Measurements from ENCODE around the gene BTNL9.

BTNL9 gene

GRCh38 chr5:181069767-181070491 lies 29.9 kb downstream of the BTNL9 start:
- no peak overlapping the region for H3K4me3 ChIP-seq (ENCODE audit: low read depth, low read length)
- no peak for DNase-seq (ENCODE audit: low read depth)
- TF ChIP-seq POLR2A (IDR thresholded peaks at IDR 0.05; ENCODE audit: extremely low read depth, insufficient read length): no peak
- TF ChIP-seq MYC (IDR thresholded peaks at IDR 0.05; ENCODE audit: low read depth, low read length): no peak
- no peak for TF ChIP-seq CTCF (IDR thresholded peaks at IDR 0.05; ENCODE audit: low read depth, low read length)
- no peak for TF ChIP-seq MAX (IDR thresholded peaks at IDR 0.05; ENCODE audit: low read depth, low read length)

- DNase-seq (ENCODE audit: low read depth): no peak
- TF ChIP-seq POLR2A (IDR thresholded peaks at IDR 0.05; ENCODE audit: extremely low read depth, insufficient read length) (no peak), MAX (IDR thresholded peaks at IDR 0.05; ENCODE audit: low read depth, low read length) (no peak), CTCF (IDR thresholded peaks at IDR 0.05; ENCODE audit: low read depth, low read length) (no peak)
- no peak overlapping the region for H3K4me3 ChIP-seq (ENCODE audit: low read depth, low read length)
These were observed 30.5 kb downstream of the BTNL9 start for GRCh38 chr5:181070523-181070922.

GRCh38 chr5:181071257-181071656 lies 31.2 kb downstream of the BTNL9 start:
- no peak for DNase-seq (ENCODE audit: low read depth)
- TF ChIP-seq MAX (IDR thresholded peaks at IDR 0.05; ENCODE audit: low read depth, low read length) (no peak), CTCF (IDR thresholded peaks at IDR 0.05; ENCODE audit: low read depth, low read length) (no peak), MYC (IDR thresholded peaks at IDR 0.05; ENCODE audit: low read depth, low read length) (no peak), POLR2A (IDR thresholded peaks at IDR 0.05; ENCODE audit: extremely low read depth, insufficient read length) (no peak)
- no peak overlapping the region for H3K4me3 ChIP-seq (ENCODE audit: low read depth, low read length)

- H3K4me3 ChIP-seq (ENCODE audit: low read depth, low read length): no peak overlapping the region
- TF ChIP-seq POLR2A (IDR thresholded peaks at IDR 0.05; ENCODE audit: extremely low read depth, insufficient read length): no peak
- no peak for TF ChIP-seq MAX (IDR thresholded peaks at IDR 0.05; ENCODE audit: low read depth, low read length)
- no peak for TF ChIP-seq MYC (IDR thresholded peaks at IDR 0.05; ENCODE audit: low read depth, low read length)
- no peak for TF ChIP-seq CTCF (IDR thresholded peaks at IDR 0.05; ENCODE audit: low read depth, low read length)
- no peak for DNase-seq (ENCODE audit: low read depth)
These were observed 36.9 kb downstream of the BTNL9 start for GRCh38 chr5:181076920-181077319.

GRCh38 chr5:181081989-181082388 lies 41.9 kb downstream of the BTNL9 start:
- no peak for TF ChIP-seq MAX (IDR thresholded peaks at IDR 0.05; ENCODE audit: low read depth, low read length)
- TF ChIP-seq CTCF (IDR thresholded peaks at IDR 0.05; ENCODE audit: low read depth, low read length): no peak
- TF ChIP-seq MYC (IDR thresholded peaks at IDR 0.05; ENCODE audit: low read depth, low read length): no peak
- no peak for TF ChIP-seq POLR2A (IDR thresholded peaks at IDR 0.05; ENCODE audit: extremely low read depth, insufficient read length)
- DNase-seq (ENCODE audit: low read depth): no peak
- H3K4me3 ChIP-seq (ENCODE audit: low read depth, low read length): no peak overlapping the region

Data from NB4 (cell line).